ENCODE measurements around the gene MSH2.
A peak's percentile ranks its signal among the peaks of the same experiment; 100 is the strongest.
"Not testable (repeated sequence)": the region's sequence is repeated elsewhere in the genome, so short reads cannot be mapped to it uniquely, and the experiment has no call there.

The MSH2 gene

GRCh38 chr2:47437287-47437686 is 34.3 kb downstream of the MSH2 start:
- Histone ChIP-seq H3K36me3 (peaks cover 78% of the 10 kb centered on the region), H3K9ac (no peak overlapping the region), H4K20me1 (no peaks in the 10 kb centered on the region), H3K4me1 (peaks cover 26% of the 10 kb centered on the region), H3K9me3 (peaks cover 16% of the 10 kb centered on the region), H3K4me2 (peak overlapping the region; percentile 10; the same call in 1 of the 2 replicates), H3K27ac (no peak overlapping the region), H3K27me3 (no peaks in the 10 kb centered on the region), H3K4me3 (no peak overlapping the region)
- TF ChIP-seq Cebpa-rat (IDR thresholded peaks at IDR 0.05), result no peak

GRCh38 chr2:47438106-47438505 is 35.1 kb downstream of the MSH2 start:
- peaks cover 26% of the 10 kb centered on the region for H3K4me1 ChIP-seq
- no peak overlapping the region for H3K4me3 ChIP-seq
- peaks cover 78% of the 10 kb centered on the region for H3K36me3 ChIP-seq
- no peaks in the 10 kb centered on the region for H4K20me1 ChIP-seq
- no peak overlapping the region for H3K4me2 ChIP-seq
- H3K9me3 ChIP-seq, result peaks cover 12% of the 10 kb centered on the region
- TF ChIP-seq Cebpa-rat (IDR thresholded peaks at IDR 0.05), result no peak
- H3K27ac ChIP-seq, result no peak overlapping the region
- H3K9ac ChIP-seq, result no peak overlapping the region
- H3K27me3 ChIP-seq, result no peaks in the 10 kb centered on the region

GRCh38 chr2:47438783-47439182 is 35.8 kb downstream of the MSH2 start:
- Histone ChIP-seq H3K4me3 (no peak overlapping the region), H3K4me1 (peaks cover 26% of the 10 kb centered on the region), H4K20me1 (no peaks in the 10 kb centered on the region), H3K9me3 (peaks cover 6% of the 10 kb centered on the region; the same call in 1 of the 2 replicates), H3K9ac (no peak overlapping the region), H3K27me3 (no peaks in the 10 kb centered on the region), H3K4me2 (no peak overlapping the region), H3K27ac (no peak overlapping the region), H3K36me3 (peaks cover 74% of the 10 kb centered on the region)
- no peak for TF ChIP-seq Cebpa-rat (IDR thresholded peaks at IDR 0.05)

- Histone ChIP-seq H4K20me1 (no peaks in the 10 kb centered on the region), H3K27ac (no peak overlapping the region), H3K4me3 (no peak overlapping the region), H3K36me3 (peaks cover 92% of the 10 kb centered on the region), H3K4me1 (peaks cover 32% of the 10 kb centered on the region), H3K27me3 (no peaks in the 10 kb centered on the region), H3K9ac (no peak overlapping the region), H3K9me3 (peaks cover 38% of the 10 kb centered on the region), H3K4me2 (no peak overlapping the region)
- no peak for TF ChIP-seq Cebpa-rat (IDR thresholded peaks at IDR 0.05)
Observed at GRCh38 chr2:47451790-47452189, 48.8 kb downstream of the MSH2 start.

- no peaks in the 10 kb centered on the region for H4K20me1 ChIP-seq
- no peak overlapping the region for H3K9ac ChIP-seq
- H3K4me1 ChIP-seq, result peaks cover 34% of the 10 kb centered on the region
- H3K27ac ChIP-seq, result no peak overlapping the region
- H3K9me3 ChIP-seq, result peaks cover 47% of the 10 kb centered on the region
- no peak for TF ChIP-seq Cebpa-rat (IDR thresholded peaks at IDR 0.05)
- H3K27me3 ChIP-seq, result no peaks in the 10 kb centered on the region
- H3K36me3 ChIP-seq, result peaks cover 92% of the 10 kb centered on the region
- no peak overlapping the region for H3K4me3 ChIP-seq
- H3K4me2 ChIP-seq, result no peak overlapping the region
Observed at GRCh38 chr2:47452761-47453160, 49.8 kb downstream of the MSH2 start.

GRCh38 chr2:47454818-47455217 is 51.9 kb downstream of the MSH2 start:
- H3K27me3 ChIP-seq, H3K9ac ChIP-seq, H4K20me1 ChIP-seq, H3K4me3 ChIP-seq, H3K27ac ChIP-seq, H3K4me2 ChIP-seq: not testable (repeated sequence)
- Histone ChIP-seq H3K4me1 (peaks cover 26% of the 10 kb centered on the region), H3K36me3 (peaks cover 86% of the 10 kb centered on the region), H3K9me3 (peaks cover 67% of the 10 kb centered on the region)

GRCh38 chr2:47455411-47455810 is 52.5 kb downstream of the MSH2 start:
- H3K4me3 ChIP-seq, result no peak overlapping the region
- H3K36me3 ChIP-seq, result peaks cover 86% of the 10 kb centered on the region
- H3K27ac ChIP-seq, result no peak overlapping the region
- no peak for TF ChIP-seq Cebpa-rat (IDR thresholded peaks at IDR 0.05)
- H3K4me1 ChIP-seq, result peaks cover 20% of the 10 kb centered on the region
- H3K9ac ChIP-seq, result no peak overlapping the region
- H3K9me3 ChIP-seq, result peaks cover 66% of the 10 kb centered on the region
- H3K27me3 ChIP-seq, result no peaks in the 10 kb centered on the region
- no peaks in the 10 kb centered on the region for H4K20me1 ChIP-seq
- H3K4me2 ChIP-seq, result no peak overlapping the region

- no peak overlapping the region for H3K27ac ChIP-seq
- TF ChIP-seq Cebpa-rat (IDR thresholded peaks at IDR 0.05), result no peak
- H3K27me3 ChIP-seq, result no peaks in the 10 kb centered on the region
- H3K9me3 ChIP-seq, result peaks cover 59% of the 10 kb centered on the region
- peaks cover 20% of the 10 kb centered on the region for H3K4me1 ChIP-seq
- H4K20me1 ChIP-seq, result no peaks in the 10 kb centered on the region
- H3K36me3 ChIP-seq, result peaks cover 76% of the 10 kb centered on the region
- no peak overlapping the region for H3K4me3 ChIP-seq
- H3K4me2 ChIP-seq, result peak overlapping the region; percentile 51; the same call in 1 of the 2 replicates
- no peak overlapping the region for H3K9ac ChIP-seq
Observed at GRCh38 chr2:47456851-47457250, 53.9 kb downstream of the MSH2 start.

GRCh38 chr2:47457268-47457667 is 54.3 kb downstream of the MSH2 start:
- Histone ChIP-seq H3K9ac (no peak overlapping the region), H3K4me3 (peak overlapping the region; percentile 50), H3K4me2 (peak overlapping the region; percentile 51), H3K36me3 (peaks cover 75% of the 10 kb centered on the region), H3K27ac (peak overlapping the region; percentile 48), H3K9me3 (peaks cover 59% of the 10 kb centered on the region), H3K27me3 (no peaks in the 10 kb centered on the region), H4K20me1 (no peaks in the 10 kb centered on the region), H3K4me1 (peaks cover 20% of the 10 kb centered on the region)
- no peak for TF ChIP-seq Cebpa-rat (IDR thresholded peaks at IDR 0.05)

- Histone ChIP-seq H3K27ac (no peak overlapping the region), H3K4me3 (no peak overlapping the region), H3K9me3 (peaks cover 53% of the 10 kb centered on the region), H3K4me2 (0 out of 2 replicates have a peak overlapping the region, but pooled peaks have one; percentile 15), H3K27me3 (no peaks in the 10 kb centered on the region), H3K9ac (no peak overlapping the region), H3K4me1 (peaks cover 20% of the 10 kb centered on the region), H4K20me1 (no peaks in the 10 kb centered on the region), H3K36me3 (peaks cover 74% of the 10 kb centered on the region)
- TF ChIP-seq Cebpa-rat (IDR thresholded peaks at IDR 0.05), result no peak
Observed at GRCh38 chr2:47459021-47459420, 56.1 kb downstream of the MSH2 start.

GRCh38 chr2:47460766-47461165 is 57.8 kb downstream of the MSH2 start:
- H3K27me3 ChIP-seq, result no peaks in the 10 kb centered on the region
- H3K36me3 ChIP-seq, result peaks cover 76% of the 10 kb centered on the region
- no peaks in the 10 kb centered on the region for H4K20me1 ChIP-seq
- no peak overlapping the region for H3K9ac ChIP-seq
- no peak overlapping the region for H3K4me3 ChIP-seq
- H3K27ac ChIP-seq, result no peak overlapping the region
- no peak for TF ChIP-seq Cebpa-rat (IDR thresholded peaks at IDR 0.05)
- H3K9me3 ChIP-seq, result peaks cover 39% of the 10 kb centered on the region
- peaks cover 20% of the 10 kb centered on the region for H3K4me1 ChIP-seq
- no peak overlapping the region for H3K4me2 ChIP-seq

Data from BLaER1 (cell line).